ENCODE data around the gene SMIM21.

DNA sequence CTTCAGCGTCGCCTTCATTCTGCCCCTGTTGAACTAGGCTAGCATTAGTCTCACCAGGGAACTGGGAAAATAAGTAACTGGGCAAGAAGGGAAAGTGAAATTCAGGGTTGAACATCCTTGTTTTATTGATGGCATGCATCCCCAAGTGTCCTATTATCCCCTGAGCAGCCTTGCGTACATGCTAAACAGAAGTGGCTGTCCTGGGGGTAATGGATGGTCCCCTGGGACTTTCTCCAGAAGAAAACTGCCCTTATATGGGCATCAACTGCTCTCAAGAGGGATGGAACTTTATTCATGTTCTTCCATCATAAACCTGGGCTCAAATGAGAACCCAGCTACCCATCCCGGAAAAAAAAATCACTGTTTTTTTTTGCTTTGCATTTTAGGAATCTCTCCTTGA, 11.8 kb upstream of the SMIM21 start:
- TF ChIP-seq POLR2A (IDR thresholded peaks at IDR 0.05), result no peak
- TF ChIP-seq, protein P1, sequence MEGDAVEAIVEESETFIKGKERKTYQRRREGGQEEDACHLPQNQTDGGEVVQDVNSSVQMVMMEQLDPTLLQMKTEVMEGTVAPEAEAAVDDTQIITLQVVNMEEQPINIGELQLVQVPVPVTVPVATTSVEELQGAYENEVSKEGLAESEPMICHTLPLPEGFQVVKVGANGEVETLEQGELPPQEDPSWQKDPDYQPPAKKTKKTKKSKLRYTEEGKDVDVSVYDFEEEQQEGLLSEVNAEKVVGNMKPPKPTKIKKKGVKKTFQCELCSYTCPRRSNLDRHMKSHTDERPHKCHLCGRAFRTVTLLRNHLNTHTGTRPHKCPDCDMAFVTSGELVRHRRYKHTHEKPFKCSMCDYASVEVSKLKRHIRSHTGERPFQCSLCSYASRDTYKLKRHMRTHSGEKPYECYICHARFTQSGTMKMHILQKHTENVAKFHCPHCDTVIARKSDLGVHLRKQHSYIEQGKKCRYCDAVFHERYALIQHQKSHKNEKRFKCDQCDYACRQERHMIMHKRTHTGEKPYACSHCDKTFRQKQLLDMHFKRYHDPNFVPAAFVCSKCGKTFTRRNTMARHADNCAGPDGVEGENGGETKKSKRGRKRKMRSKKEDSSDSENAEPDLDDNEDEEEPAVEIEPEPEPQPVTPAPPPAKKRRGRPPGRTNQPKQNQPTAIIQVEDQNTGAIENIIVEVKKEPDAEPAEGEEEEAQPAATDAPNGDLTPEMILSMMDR (IDR thresholded peaks at IDR 0.05), result no peak
